ENCODE data around the gene TIAM1. TPM values are rescaled to one million over a fixed set of nuclear protein-coding genes. Genes with fewer than 3 reads are reported as not detected.

Gene TIAM1, protein sequence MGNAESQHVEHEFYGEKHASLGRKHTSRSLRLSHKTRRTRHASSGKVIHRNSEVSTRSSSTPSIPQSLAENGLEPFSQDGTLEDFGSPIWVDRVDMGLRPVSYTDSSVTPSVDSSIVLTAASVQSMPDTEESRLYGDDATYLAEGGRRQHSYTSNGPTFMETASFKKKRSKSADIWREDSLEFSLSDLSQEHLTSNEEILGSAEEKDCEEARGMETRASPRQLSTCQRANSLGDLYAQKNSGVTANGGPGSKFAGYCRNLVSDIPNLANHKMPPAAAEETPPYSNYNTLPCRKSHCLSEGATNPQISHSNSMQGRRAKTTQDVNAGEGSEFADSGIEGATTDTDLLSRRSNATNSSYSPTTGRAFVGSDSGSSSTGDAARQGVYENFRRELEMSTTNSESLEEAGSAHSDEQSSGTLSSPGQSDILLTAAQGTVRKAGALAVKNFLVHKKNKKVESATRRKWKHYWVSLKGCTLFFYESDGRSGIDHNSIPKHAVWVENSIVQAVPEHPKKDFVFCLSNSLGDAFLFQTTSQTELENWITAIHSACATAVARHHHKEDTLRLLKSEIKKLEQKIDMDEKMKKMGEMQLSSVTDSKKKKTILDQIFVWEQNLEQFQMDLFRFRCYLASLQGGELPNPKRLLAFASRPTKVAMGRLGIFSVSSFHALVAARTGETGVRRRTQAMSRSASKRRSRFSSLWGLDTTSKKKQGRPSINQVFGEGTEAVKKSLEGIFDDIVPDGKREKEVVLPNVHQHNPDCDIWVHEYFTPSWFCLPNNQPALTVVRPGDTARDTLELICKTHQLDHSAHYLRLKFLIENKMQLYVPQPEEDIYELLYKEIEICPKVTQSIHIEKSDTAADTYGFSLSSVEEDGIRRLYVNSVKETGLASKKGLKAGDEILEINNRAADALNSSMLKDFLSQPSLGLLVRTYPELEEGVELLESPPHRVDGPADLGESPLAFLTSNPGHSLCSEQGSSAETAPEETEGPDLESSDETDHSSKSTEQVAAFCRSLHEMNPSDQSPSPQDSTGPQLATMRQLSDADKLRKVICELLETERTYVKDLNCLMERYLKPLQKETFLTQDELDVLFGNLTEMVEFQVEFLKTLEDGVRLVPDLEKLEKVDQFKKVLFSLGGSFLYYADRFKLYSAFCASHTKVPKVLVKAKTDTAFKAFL (N-terminal part only)
- total RNA-seq, result 6.4 TPM

DNA sequence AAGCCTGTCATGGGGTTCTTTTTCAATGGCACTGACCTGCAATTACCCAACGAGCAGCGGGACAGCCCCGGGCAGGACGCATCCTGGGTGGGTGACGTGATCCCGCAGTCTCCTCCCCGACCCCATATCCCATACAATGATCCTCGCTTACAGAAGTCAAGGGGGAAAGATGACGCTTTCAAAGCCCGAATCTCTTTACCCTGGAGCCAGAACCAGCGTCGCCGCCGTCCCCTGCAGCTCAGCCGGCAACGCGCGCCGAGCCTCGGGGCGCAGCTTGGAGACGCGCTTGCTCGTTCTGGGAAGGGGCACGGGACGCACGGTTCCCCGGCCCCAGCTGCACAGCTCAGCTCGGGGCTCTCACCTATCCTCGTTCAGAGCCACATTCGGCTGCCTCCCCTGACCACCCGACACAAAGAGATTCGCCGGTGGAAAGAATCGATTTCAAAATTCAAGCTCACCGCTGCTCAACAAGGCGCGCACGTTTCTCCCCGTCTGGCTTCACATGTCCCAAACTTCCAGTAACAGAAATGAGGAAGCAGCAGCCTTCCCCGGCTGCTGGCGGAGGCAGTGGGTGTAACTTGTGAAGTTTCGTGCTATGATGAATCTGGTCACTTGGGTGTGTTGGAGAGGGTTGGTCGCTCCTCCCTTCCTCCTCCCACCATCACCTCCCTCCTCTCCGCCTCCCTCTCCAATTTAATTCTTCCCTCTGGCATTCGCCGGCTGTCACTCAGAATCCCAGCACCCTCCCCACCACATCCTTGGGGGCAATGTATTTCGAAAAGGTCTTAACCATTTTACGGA lies at the start of gene TIAM1:
Gene TIAM1 (minus strand): TSS at position 582 of the 801 bp plus-strand sequence. CDS start 77,289 bp downstream, outside the sequence.
- peak; percentile 47 for DNase-seq (ENCODE audit: low spot score)
- peak; percentile 90 for ATAC-seq

GRCh38 chr21:31387560-31388186 lies 43.6 kb upstream of the TIAM1 start:
- ATAC-seq (no peak), DNase-seq (ENCODE audit: low spot score) (no peak)

DNA sequence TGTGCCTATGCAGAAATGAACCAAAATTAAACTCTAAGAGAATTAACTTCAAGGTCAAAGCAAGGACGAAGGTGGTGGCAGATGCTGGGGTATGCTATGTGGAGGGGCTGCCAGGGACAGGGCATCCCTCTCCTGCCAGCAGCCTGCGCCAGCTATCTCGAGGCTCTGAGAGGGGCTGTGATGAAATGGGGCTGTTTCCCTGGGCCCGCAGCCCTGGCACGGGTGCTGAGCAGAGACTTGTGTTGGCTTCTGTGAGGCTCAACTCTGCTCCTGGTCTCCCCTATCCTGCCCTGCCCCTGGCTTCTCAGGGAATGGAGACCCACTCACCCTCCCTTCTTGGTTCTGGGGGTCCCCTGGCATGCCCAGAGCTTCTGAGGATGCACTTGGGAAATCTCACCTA lies 41.9 kb upstream of the TIAM1 start:
- ATAC-seq (no peak), DNase-seq (ENCODE audit: low spot score) (no peak)

DNA sequence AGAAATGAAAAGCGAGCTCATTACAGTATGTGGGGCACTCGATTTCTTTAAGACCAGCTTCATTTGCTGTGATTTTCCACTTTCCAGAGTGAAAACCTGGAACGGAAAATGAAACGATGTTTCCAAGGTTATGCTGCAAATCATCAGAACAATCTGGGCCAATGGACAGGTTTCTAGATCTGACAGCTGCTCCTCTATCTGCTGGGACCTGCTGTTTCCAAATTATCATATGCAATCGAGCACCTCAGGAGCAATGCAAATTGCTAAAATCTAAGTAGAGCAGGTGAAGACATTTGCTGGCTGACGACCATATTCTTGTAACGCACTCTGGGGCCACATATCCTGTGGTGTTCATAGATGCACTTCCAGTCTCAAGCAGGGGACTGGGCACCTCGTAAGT lies 39.7 kb upstream of the TIAM1 start:
- DNase-seq (ENCODE audit: low spot score) (no peak), ATAC-seq (no peak)

DNA sequence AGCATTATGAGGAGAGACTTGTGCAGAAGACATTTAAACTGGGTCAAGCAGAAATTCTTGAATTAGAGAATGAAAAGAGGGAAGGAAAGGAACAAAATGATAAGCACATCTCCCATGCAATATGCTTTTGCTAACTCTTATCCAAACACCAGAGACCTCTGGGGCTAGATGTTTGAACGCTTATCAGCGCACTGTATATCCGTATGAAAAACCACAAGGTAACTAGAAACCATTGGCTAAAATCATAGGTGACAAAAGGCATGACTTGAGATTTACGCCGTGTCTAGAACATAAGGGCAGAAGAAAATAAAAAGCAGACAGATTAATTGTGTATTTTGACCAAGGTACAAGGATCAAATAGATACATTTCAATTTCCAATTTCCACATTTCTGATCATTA lies 38.0 kb upstream of the TIAM1 start:
- no peak for ATAC-seq
- no peak for DNase-seq (ENCODE audit: low spot score)

- ATAC-seq (no peak), DNase-seq (ENCODE audit: low spot score) (no peak)
Observed at GRCh38 chr21:31376301-31376700, 32.2 kb upstream of the TIAM1 start.

- DNase-seq (ENCODE audit: low spot score) (no peak), ATAC-seq (no peak)
Observed at GRCh38 chr21:31374395-31374794, 30.3 kb upstream of the TIAM1 start.

DNA sequence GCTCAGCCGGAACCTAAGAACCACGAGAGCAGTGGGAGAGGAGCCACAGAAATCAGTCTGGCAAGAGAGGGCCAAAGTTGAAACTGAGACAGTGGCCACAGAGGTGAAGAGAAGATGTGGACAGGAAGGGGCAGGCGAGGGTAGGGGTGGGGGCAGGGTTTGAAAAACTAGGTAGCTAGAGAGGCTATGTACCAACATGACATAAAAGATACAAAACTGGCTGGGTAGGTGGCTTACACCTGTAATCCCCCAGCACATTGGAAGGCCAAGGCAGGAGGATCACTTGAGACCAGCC lies 28.4 kb upstream of the TIAM1 start:
- no peak for DNase-seq (ENCODE audit: low spot score)
- ATAC-seq, result no peak

DNA sequence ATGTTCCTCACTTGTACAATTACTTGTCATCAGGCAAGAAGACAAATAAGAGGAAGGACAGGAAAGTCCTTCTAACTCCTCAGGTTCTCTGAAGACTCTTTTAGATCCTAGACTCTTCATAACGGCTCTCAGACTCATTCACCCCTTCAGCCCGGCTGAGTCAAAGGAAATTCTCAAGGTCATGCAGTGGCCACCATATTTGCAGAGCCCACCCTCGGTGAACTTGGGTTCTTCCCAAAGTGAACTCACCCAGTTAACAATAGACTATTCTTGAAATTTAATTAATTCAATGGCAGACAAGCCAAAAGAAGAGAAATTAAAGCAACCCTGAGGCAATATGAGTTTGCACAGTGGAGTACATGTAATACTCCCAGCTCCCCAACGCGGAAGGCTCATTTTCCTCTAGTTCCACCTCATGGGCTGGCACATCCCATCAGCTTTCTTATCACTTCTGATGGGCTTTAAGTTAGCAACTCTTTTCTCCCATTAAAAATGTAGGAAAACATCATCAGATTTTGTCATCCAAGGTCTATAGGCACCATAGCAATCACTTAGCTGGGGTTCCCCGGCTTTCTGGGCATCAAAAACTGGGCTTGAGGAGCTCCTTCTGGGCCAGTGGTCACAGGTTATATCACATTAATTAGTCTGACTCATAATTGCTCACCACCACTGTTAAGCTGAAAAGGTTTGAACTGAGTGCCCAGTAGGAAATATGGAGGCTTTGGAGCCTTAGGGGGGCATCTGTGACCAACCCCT lies 27.8 kb upstream of the TIAM1 start:
- ATAC-seq (no peak), DNase-seq (ENCODE audit: low spot score) (no peak)

- peak; percentile 23 for ATAC-seq
- no peak for DNase-seq (ENCODE audit: low spot score)
Observed at GRCh38 chr21:31370893-31371544, 27.0 kb upstream of the TIAM1 start.

DNA sequence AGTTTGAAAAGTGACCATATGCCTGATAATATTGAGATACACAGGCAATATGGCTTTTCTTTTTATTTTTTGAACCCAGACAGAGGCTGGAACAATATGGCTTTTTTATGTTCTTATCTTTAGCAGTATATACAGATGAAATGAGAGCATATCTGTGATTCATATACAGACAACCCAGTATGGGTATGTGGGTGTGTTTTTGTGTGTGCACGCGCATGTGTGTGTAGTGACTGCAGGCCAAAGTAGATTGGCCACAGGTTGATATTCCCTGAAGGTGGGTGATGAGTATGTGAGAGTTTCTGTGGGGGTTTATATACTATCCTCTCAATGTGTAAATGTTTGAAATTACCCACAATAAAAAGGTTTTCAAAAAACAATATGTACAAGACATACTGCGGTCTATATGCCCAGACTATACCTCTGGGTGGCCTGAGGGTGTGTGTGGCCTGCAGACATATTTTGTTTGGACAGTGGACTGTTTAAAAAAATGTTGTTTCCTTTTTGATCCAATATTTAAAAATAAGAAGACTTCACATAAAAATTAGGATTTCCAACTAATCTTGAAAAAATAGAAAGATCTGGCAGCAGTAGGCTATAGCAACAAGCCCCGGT lies 26.3 kb upstream of the TIAM1 start:
- ATAC-seq (no peak), DNase-seq (ENCODE audit: low spot score) (no peak)

GRCh38 chr21:31368361-31368760 lies 24.3 kb upstream of the TIAM1 start:
- ATAC-seq (no peak), DNase-seq (ENCODE audit: low spot score) (no peak)

DNA sequence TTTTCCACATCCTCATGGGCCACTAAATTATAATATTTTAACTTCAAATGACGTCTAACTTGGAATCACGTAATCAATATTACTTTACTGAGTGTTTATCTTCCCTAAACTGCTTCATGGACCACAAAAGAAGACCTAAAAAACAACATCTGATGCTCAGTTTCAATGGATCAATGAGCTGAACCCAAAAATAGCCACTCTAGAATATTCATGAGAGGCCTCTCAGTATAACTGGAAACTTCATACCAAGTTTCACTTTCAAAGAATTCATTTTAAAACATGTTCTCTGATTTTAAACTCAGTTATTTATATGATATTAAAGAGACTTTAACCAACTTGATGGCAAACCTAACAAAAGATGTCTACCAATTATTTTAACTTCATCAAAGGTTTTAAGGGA lies 23.7 kb upstream of the TIAM1 start:
- no peak for DNase-seq (ENCODE audit: low spot score)

GRCh38 chr21:31366825-31367224 lies 22.8 kb upstream of the TIAM1 start:
- DNase-seq (ENCODE audit: low spot score), result no peak
- no peak for ATAC-seq

More for the DNA sequence above, 23.7 kb upstream of the TIAM1 start:
- no peak for ATAC-seq

- DNase-seq (ENCODE audit: low spot score), result no peak
- ATAC-seq, result no peak
Observed at GRCh38 chr21:31364253-31364945, 20.3 kb upstream of the TIAM1 start.

- ATAC-seq, result no peak
- DNase-seq (ENCODE audit: low spot score), result no peak
Observed at GRCh38 chr21:31363720-31364119, 19.7 kb upstream of the TIAM1 start.

DNA sequence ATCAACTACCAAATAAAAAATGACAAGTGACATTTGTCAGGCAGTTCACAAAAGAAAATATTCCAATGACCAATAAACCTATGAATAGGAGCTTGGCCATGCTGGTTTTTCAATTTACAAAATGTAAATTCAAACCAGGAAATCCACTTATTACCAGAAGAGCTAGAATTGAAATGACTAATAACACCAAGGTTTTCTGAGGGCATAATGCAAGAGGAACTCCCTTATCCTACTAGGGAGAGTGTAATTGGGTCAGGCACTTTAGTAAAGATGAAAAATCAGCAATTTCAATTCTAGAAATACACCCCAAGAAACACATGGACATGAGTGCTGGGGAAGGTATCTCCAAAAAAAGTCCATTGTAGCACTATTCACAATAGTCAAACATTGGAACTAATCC lies 16.7 kb upstream of the TIAM1 start:
- DNase-seq (ENCODE audit: low spot score) (no peak), ATAC-seq (no peak)

- no peak for ATAC-seq
- no peak for DNase-seq (ENCODE audit: low spot score)
Observed at GRCh38 chr21:31358158-31358557, 14.1 kb upstream of the TIAM1 start.

Measured in left lobe of liver (tissue), 2 donors.